Activated T-helper 9 cell treated with anti-CD3 and anti-CD28 coated beads, Interleukin-2, amount 50 U/mL, for 16 hours (primary cell): ENCODE measurements around the gene MARK4.
"Not testable (repeated sequence)": the region's sequence is repeated elsewhere in the genome, so short reads cannot be mapped to it uniquely, and the experiment has no call there.

ENCODE experiments used
- DNase-seq: peaks from one replicate; pipeline ENCODE4 v3.0.0-alpha.2; 2020; ENCODE audit warnings: low read depth

Gene MARK4

GRCh38 chr19:45306040-45306439 is 55.0 kb downstream of the MARK4 start:
- no peak for DNase-seq

- DNase-seq: no peak
These were observed 55.5 kb downstream of the MARK4 start for GRCh38 chr19:45306518-45307027.

- no peak for DNase-seq
These were observed 56.3 kb downstream of the MARK4 start for GRCh38 chr19:45307361-45307760.

GRCh38 chr19:45309322-45309721 is 58.3 kb downstream of the MARK4 start:
- DNase-seq: not testable (repeated sequence)

- no peak for DNase-seq
These were observed 60.5 kb downstream of the MARK4 start for GRCh38 chr19:45311621-45312020.

- DNase-seq: not testable (repeated sequence)
These were observed 61.2 kb downstream of the MARK4 start for GRCh38 chr19:45312285-45312684.

GRCh38 chr19:45314708-45315245 is 63.7 kb downstream of the MARK4 start:
- DNase-seq: no peak

GRCh38 chr19:45315304-45315703 is 64.2 kb downstream of the MARK4 start:
- no peak for DNase-seq

- no peak for DNase-seq
These were observed 70.1 kb downstream of the MARK4 start for GRCh38 chr19:45320997-45321775.

GRCh38 chr19:45321848-45322247 is 70.8 kb downstream of the MARK4 start:
- DNase-seq: no peak

GRCh38 chr19:45322311-45322710 is 71.2 kb downstream of the MARK4 start:
- no peak for DNase-seq

GRCh38 chr19:45322744-45323281 is 71.7 kb downstream of the MARK4 start, which contains the start of gene CKM:
Gene CKM, minus strand, starts transcription at chr19:45322875. Its CDS starts 3,162 bp downstream, at chr19:45319713.
- DNase-seq: no peak

- DNase-seq: no peak
These were observed 72.6 kb downstream of the MARK4 start for GRCh38 chr19:45323671-45324081.

- no peak for DNase-seq
These were observed 73.4 kb downstream of the MARK4 start for GRCh38 chr19:45324349-45324907.

GRCh38 chr19:45327404-45328143 is 76.5 kb downstream of the MARK4 start:
- no peak for DNase-seq

- no peak for DNase-seq
These were observed 80.3 kb downstream of the MARK4 start for GRCh38 chr19:45331411-45331810.

- DNase-seq: no peak
These were observed 82.7 kb downstream of the MARK4 start for GRCh38 chr19:45333609-45334303.

GRCh38 chr19:45334881-45335280 is 83.8 kb downstream of the MARK4 start:
- not testable (repeated sequence) for DNase-seq

- DNase-seq: no peak
These were observed 85.7 kb downstream of the MARK4 start for GRCh38 chr19:45336696-45337251.

GRCh38 chr19:45339629-45340028 is 88.6 kb downstream of the MARK4 start:
- DNase-seq: no peak

- DNase-seq: peak; percentile 12
These were observed 89.3 kb downstream of the MARK4 start, which contains the start of gene KLC3 for GRCh38 chr19:45340232-45340898. Gene KLC3, plus strand, starts transcription at chr19:45340750. Its CDS starts 4,792 bp downstream, at chr19:45345542.
